OCI-LY1 (cell line): Measurements from ENCODE around the gene CAPN2.

Source experiments
- CTCF ChIP-seq: fragments of 200-600 bp; sonication (generic), shearing (Covaris generic); IDR thresholded peaks from 2 replicates; pipeline ENCODE4 v1.5.1; 2017; ENCODE audit warnings: mild to moderate bottlenecking, antibody characterized with exemption, low read length, moderate library complexity, mixed read lengths
- EZH2 ChIP-seq: fragments of 200-600 bp; sonication (generic), shearing (Covaris generic); IDR thresholded peaks from 2 replicates; pipeline ENCODE4 v1.8.0; 2017; ENCODE audit warnings: borderline replicate concordance, mixed run types, mild to moderate bottlenecking, antibody characterized with exemption, low read length, moderate library complexity, mixed read lengths

- TF ChIP-seq CTCF (no peak), EZH2 (no peak)
Observed at GRCh38 chr1:223730479-223731132, 18.3 kb downstream of the CAPN2 start.
